WTC11 (cell line): Measurements from ENCODE around the gene LMF1.

Experiments used
- GTF2I ChIP-seq: fragments of 250-450 bp; sonication (Bioruptor Pico); conservative IDR thresholded peaks from 2 replicates; pipeline ENCODE4 v1.4.0; 2021; ENCODE audit warnings: mild to moderate bottlenecking
- KAT7 ChIP-seq: sonication (generic); formaldehyde crosslinking; IDR thresholded peaks from 2 replicates; pipeline ENCODE4 v1.8.1; 2023; ENCODE audit warnings: missing genetic modification reagents, mild to moderate bottlenecking, borderline replicate concordance
- ZNF263 ChIP-seq: sonication (generic); formaldehyde crosslinking; IDR thresholded peaks from 2 replicates; pipeline ENCODE4 v1.8.1; 2022; ENCODE audit warnings: low read depth, mild to moderate bottlenecking, moderate library complexity, missing genetic modification reagents
- TF ChIP-seq, protein P1 (sequence below): sonication (generic); formaldehyde crosslinking; IDR thresholded peaks from 2 replicates; pipeline ENCODE4 v1.8.0; 2023; ENCODE audit warnings: missing genetic modification reagents
- TF ChIP-seq, protein P2 (sequence below): fragments of 200-600 bp; IDR thresholded peaks from 2 replicates; pipeline ENCODE4 v1.8.0; 2022; ENCODE audit warnings: antibody characterized with exemption

DNA sequence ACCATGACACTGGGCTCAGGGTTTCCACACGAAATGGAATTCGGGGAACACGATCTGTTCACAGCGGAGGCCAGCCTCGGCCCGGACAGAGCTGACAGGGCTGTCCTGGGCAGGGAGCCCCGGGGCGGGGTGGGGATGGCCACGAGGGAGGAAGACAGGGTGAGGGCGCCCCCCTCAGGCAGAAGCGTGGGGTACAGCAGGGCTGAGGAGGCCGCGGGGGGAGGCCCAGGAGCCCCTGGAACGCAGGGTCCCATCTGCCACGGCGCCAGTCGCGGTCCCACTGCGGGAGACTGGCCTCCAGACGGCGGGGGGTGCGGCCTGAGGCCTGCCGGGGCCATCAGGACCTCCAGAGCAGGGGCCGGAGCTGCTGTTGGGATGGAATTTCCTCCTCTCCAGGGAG lies 75.9 kb downstream of the LMF1 start:
- TF ChIP-seq, protein P1, sequence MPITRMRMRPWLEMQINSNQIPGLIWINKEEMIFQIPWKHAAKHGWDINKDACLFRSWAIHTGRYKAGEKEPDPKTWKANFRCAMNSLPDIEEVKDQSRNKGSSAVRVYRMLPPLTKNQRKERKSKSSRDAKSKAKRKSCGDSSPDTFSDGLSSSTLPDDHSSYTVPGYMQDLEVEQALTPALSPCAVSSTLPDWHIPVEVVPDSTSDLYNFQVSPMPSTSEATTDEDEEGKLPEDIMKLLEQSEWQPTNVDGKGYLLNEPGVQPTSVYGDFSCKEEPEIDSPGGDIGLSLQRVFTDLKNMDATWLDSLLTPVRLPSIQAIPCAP (CRISPR knock-in tag): no peak
- no peak for TF ChIP-seq ZNF263 (CRISPR knock-in tag)
- no peak for TF ChIP-seq GTF2I (CRISPR knock-in tag)
- TF ChIP-seq, protein P2, sequence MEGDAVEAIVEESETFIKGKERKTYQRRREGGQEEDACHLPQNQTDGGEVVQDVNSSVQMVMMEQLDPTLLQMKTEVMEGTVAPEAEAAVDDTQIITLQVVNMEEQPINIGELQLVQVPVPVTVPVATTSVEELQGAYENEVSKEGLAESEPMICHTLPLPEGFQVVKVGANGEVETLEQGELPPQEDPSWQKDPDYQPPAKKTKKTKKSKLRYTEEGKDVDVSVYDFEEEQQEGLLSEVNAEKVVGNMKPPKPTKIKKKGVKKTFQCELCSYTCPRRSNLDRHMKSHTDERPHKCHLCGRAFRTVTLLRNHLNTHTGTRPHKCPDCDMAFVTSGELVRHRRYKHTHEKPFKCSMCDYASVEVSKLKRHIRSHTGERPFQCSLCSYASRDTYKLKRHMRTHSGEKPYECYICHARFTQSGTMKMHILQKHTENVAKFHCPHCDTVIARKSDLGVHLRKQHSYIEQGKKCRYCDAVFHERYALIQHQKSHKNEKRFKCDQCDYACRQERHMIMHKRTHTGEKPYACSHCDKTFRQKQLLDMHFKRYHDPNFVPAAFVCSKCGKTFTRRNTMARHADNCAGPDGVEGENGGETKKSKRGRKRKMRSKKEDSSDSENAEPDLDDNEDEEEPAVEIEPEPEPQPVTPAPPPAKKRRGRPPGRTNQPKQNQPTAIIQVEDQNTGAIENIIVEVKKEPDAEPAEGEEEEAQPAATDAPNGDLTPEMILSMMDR: peak; percentile 47; the same call in 1 of the 2 replicates
- no peak for TF ChIP-seq KAT7
